ENCODE measurements around the gene KCNJ6. TPM values are rescaled to one million over a fixed set of nuclear protein-coding genes. Genes with fewer than 3 reads are reported as not detected.

The KCNJ6 gene
- total RNA-seq, 1 experiment from 2014 or later, result 1.2 TPM

DNA sequence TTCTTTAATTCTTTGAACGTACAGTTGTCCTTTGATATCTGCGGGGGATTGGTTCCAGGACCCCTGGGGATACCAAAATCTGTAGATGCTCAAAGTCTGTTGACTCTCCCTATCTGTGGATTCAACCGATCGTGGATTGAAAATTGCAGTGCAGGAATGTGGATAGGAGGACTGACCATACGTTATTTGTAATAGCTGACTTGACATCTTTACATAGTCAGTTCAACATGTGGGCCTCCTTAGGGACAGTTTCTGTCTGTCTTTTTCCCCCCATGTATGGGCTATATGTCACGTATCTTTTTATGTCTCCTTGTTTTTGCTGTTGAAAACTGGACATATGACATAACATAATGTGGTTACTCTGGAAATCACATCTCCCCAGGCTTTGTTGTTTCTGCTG lies 344.8 kb downstream of the KCNJ6 start:
- Histone ChIP-seq H3K56ac (ENCODE audit: insufficient read length, low read depth, low read length) (no peak overlapping the region), H3K23me2 (ENCODE audit: insufficient read length, low read depth, low read length, poor library complexity, severe bottlenecking) (no peaks in the 10 kb centered on the region), H3T11ph (ENCODE audit: low read length) (no peak overlapping the region), H3K4me1 (ENCODE audit: insufficient read depth, low read length) (no peaks in the 10 kb centered on the region), H3K4ac (ENCODE audit: low read depth, low read length) (no peak overlapping the region), H3K9me3 (ENCODE audit: control insufficient read depth, low read depth, low read length) (no peaks in the 10 kb centered on the region), H2BK20ac (ENCODE audit: low read depth, low read length, poor library complexity, severe bottlenecking) (no peak overlapping the region), H3K23ac (ENCODE audit: insufficient read length, low read depth, low read length) (no peak overlapping the region), H3K9ac (ENCODE audit: extremely low read depth, insufficient read length, low read length) (no peak overlapping the region), H2AK5ac (ENCODE audit: insufficient read length, low read length) (no peak overlapping the region), H3K27me3 (ENCODE audit: insufficient read depth, low read length) (no peaks in the 10 kb centered on the region), H4K91ac (ENCODE audit: insufficient read length, low read depth, low read length) (no peak overlapping the region), H3K14ac (ENCODE audit: insufficient read depth, low read length) (no peak overlapping the region), H3K79me2 (ENCODE audit: insufficient read depth, low read length) (no peaks in the 10 kb centered on the region), H4K8ac (replicated peaks; ENCODE audit: insufficient read length, low read depth, low read length) (no peak overlapping the region), H2BK5ac (ENCODE audit: insufficient read length, low read length) (no peak overlapping the region), H3K27ac (ENCODE audit: insufficient read length, low read depth, low read length) (no peak overlapping the region), H4K5ac (ENCODE audit: insufficient read length, low read depth, low read length) (no peak overlapping the region), H4K20me1 (ENCODE audit: control insufficient read depth, insufficient read depth, insufficient read length) (peaks cover 2% of the 10 kb centered on the region), H3K4me2 (ENCODE audit: insufficient read depth, insufficient read length, low read length) (no peak overlapping the region), H2BK120ac (ENCODE audit: low read depth, low read length, poor library complexity, severe bottlenecking) (no peak overlapping the region), H2BK12ac (ENCODE audit: insufficient read length, low read depth, low read length) (no peak overlapping the region), H3K18ac (ENCODE audit: insufficient read length, low read depth, low read length) (no peak overlapping the region), H2AFZ (ENCODE audit: low read length) (no peak overlapping the region), H3K79me1 (ENCODE audit: insufficient read depth, low read depth, low read length, poor library complexity, severe bottlenecking) (no peaks in the 10 kb centered on the region), H2BK15ac (ENCODE audit: low read depth, low read length) (no peak overlapping the region)
- Mint-ChIP-seq H3K4me3 (no peak overlapping the region), H3K27ac (no peak overlapping the region), H3K36me3 (ENCODE audit: insufficient read depth in 1 of 3, low read depth in 3 of 3) (peaks cover 0 to 5% (median 3%) of the 10 kb centered on the region in 3 experiments; a peak in 1 of 7 replicates), H3K27me3 (ENCODE audit: low read depth) (peaks cover 1% of the 10 kb centered on the region; the same call in 1 of the 2 replicates), H3K4me1 (no peaks in the 10 kb centered on the region; a peak in 1 of 4 replicates), H3K9me3 (peaks cover 0 to 2% of the 10 kb centered on the region in 2 experiments; a peak in 2 of 5 replicates)
- no peak for DNase-seq
- TF ChIP-seq, protein P1, sequence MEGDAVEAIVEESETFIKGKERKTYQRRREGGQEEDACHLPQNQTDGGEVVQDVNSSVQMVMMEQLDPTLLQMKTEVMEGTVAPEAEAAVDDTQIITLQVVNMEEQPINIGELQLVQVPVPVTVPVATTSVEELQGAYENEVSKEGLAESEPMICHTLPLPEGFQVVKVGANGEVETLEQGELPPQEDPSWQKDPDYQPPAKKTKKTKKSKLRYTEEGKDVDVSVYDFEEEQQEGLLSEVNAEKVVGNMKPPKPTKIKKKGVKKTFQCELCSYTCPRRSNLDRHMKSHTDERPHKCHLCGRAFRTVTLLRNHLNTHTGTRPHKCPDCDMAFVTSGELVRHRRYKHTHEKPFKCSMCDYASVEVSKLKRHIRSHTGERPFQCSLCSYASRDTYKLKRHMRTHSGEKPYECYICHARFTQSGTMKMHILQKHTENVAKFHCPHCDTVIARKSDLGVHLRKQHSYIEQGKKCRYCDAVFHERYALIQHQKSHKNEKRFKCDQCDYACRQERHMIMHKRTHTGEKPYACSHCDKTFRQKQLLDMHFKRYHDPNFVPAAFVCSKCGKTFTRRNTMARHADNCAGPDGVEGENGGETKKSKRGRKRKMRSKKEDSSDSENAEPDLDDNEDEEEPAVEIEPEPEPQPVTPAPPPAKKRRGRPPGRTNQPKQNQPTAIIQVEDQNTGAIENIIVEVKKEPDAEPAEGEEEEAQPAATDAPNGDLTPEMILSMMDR (conservative IDR thresholded peaks at IDR 0.05), result no peak
- no CpG with 5 or more reads among the region's 6 CpGs for WGBS (ENCODE audit: extremely low coverage, insufficient read length, low lambda C conversion rate)

Measured in H9 (cell line).